PC-3 (cell line): Measurements from ENCODE around the gene HMX3. TPM values are rescaled to one million over a fixed set of nuclear protein-coding genes. Genes with fewer than 3 reads are reported as not detected.

Experiments
- ATAC-seq: fragments of 200-7000 bp; cut with Tn5 transposase; 2 replicates; pipeline ENCODE4 v1.9.1; 2020; ENCODE audit warnings: mild to moderate bottlenecking, moderate library complexity
- BruUV-seq: library from RNA; stranded (reverse); fragments of 400-500 nt; replicated peaks from 2 replicates; lab custom pipeline; 2021; lab: Mats Ljungman, UMichigan
- CTCF ChIA-PET: fragments of 300-600 bp; sonication (Branson Sonifier 250); formaldehyde crosslinking; loops from one replicate; lab custom pipeline; 2022; ENCODE audit warnings: antibody characterized with exemption; lab: Charles Lee
- POLR2A ChIA-PET: fragments of 300-600 bp; sonication (Branson Sonifier 250); formaldehyde crosslinking; loops from one replicate; lab custom pipeline; 2022; ENCODE audit warnings: antibody characterized with exemption; ENCODE audit not compliant: unreplicated experiment; lab: Charles Lee
- DNase-seq: peaks from one replicate; pipeline ENCODE4 v3.0.0-alpha.2; 2015
- H2AFZ ChIP-seq: fragments of 300-600 bp; sonication (generic); 2 replicates; pipeline ENCODE4 v1.6.0; 2016; ENCODE audit warnings: antibody characterized with exemption, low read length
- H3F3A ChIP-seq: fragments of 300-600 bp; sonication (generic); one replicate; pipeline ENCODE4 v1.6.0; 2017; ENCODE audit warnings: antibody characterized with exemption, low read length, control low read depth, mild to moderate bottlenecking; ENCODE audit not compliant: unreplicated experiment
- H3K27ac ChIP-seq: fragments of 300-600 bp; sonication (generic); 2 replicates; pipeline ENCODE4 v1.5.1; 2016; ENCODE audit warnings: mild to moderate bottlenecking, low read length
- H3K27me3 ChIP-seq: fragments of 300-600 bp; sonication (generic); 2 replicates; pipeline ENCODE4 v1.6.1; 2016; ENCODE audit warnings: low read length, mixed read lengths
- H3K36me3 ChIP-seq: fragments of 300-600 bp; sonication (generic); 2 replicates; pipeline ENCODE4 v1.6.1; 2016; ENCODE audit warnings: low read depth, mixed run types, low read length, mixed read lengths
- H3K4me1 ChIP-seq: fragments of 300-600 bp; sonication (generic); 2 replicates; pipeline ENCODE4 v1.5.1; 2016; ENCODE audit warnings: low read length; ENCODE audit not compliant: insufficient read depth
- H3K4me2 ChIP-seq: fragments of 300-600 bp; sonication (generic); 2 replicates; pipeline ENCODE4 v1.6.0; 2016; ENCODE audit warnings: low read length
- H3K4me3 ChIP-seq: fragments of 300-600 bp; sonication (generic); 2 replicates; pipeline ENCODE4 v1.5.1; 2016; ENCODE audit warnings: mild to moderate bottlenecking, low read length, mixed read lengths
- H3K79me2 ChIP-seq: fragments of 300-600 bp; sonication (generic); 2 replicates; pipeline ENCODE4 v1.6.1; 2017; ENCODE audit warnings: low read length, mixed read lengths
- H3K9ac ChIP-seq: fragments of 300-600 bp; sonication (generic); 2 replicates; pipeline ENCODE4 v1.6.0; 2016; ENCODE audit warnings: mild to moderate bottlenecking, low read length
- H3K9me2 ChIP-seq: fragments of 300-600 bp; sonication (generic); replicated peaks from 2 replicates; pipeline ENCODE4 v1.6.1; 2016; ENCODE audit warnings: mixed run types, low read length, mixed read lengths
- H3K9me3 ChIP-seq: fragments of 300-600 bp; sonication (generic); 2 replicates; pipeline ENCODE4 v1.6.1; 2016; ENCODE audit warnings: low read length, mixed read lengths
- H4K20me1 ChIP-seq: fragments of 300-600 bp; sonication (generic); 2 replicates; pipeline ENCODE4 v1.6.1; 2016; ENCODE audit warnings: low read length, mixed read lengths
- EZH2 ChIP-seq: fragments of 300-600 bp; sonication (generic); IDR thresholded peaks from one replicate; pipeline ENCODE4 v1.6.1; 2017; ENCODE audit warnings: antibody characterized with exemption, mild to moderate bottlenecking, low read length; ENCODE audit not compliant: unreplicated experiment
- EZH2phosphoT487 ChIP-seq: fragments of 300-600 bp; sonication (generic); IDR thresholded peaks from 2 replicates; pipeline ENCODE4 v1.6.1; 2018; ENCODE audit warnings: mild to moderate bottlenecking, antibody characterized with exemption, low read length, borderline replicate concordance
- intact Hi-C: fragments of 100-400 bp; cut with micrococcal nuclease; formaldehyde crosslinking; loops from 2 replicates; pipeline ENCODE4 v1.9.0; 2023
- total RNA-seq: library from RNA; depleted of rRNA; stranded (reverse); fragments of >200 nt; gene quantifications from 2 replicates; pipeline ENCODE4 v1.2.3, GENCODE V29; 2014
- TF ChIP-seq, protein P1 (sequence below): fragments of 300-600 bp; sonication (generic); conservative IDR thresholded peaks from 2 replicates; pipeline ENCODE4 v1.5.1; 2017; ENCODE audit warnings: antibody characterized with exemption, low read depth, mild to moderate bottlenecking, low read length

Gene HMX3
- total RNA-seq, 1 experiment from 2014 or later = 0.51 TPM

DNA sequence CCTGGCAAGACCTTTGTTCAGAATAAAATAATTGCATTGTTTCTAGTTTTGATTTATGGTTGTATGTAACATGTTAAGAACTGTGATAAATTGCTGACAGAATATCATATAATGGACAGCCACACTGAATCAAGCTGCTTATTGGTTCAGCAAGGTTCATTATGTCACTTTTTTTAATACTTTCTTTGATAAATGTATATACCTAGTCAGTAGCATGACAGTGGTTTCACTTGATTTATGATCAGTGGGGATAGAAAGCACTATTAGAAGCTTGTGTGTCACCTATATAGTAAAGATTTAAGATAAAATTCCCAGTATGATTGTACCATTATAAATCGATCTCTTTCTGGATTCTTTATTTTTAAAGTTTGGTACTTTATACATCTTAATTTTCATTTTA is 22.9 kb downstream of the HMX3 start:
- Histone ChIP-seq H4K20me1 (peaks cover 72% of the 10 kb centered on the region), H3K9me3 (no peaks in the 10 kb centered on the region)

DNA sequence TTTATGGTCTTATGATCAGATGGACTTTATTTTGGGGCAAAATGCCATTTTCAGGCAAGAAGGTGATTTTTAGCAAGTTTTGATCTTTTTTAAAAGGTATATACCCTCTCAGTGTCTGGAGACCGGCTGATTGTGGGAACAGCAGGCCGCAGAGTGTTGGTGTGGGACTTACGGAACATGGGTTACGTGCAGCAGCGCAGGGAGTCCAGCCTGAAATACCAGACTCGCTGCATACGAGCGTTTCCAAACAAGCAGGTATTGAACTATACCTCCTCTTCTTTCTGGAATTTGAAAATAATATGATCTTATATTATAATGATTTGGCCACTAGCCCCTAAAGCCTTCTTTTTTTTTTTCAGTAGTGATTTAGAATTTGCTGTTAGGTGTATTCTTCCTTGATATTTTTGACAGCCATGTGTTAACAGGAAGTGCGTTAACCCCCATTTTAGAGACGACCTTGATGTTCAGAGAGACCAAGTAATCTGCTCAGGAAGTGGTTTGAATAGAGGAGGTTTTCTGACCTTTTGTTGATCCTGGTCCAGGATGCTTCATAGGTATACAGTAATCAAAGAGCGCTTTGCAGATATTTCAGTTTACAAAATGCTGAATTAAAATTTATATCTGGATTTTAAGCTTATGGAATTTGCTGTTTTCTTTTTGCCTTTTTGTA is 24.7 kb downstream of the HMX3 start:
- no peaks in the 10 kb centered on the region for H3K27me3 ChIP-seq
- no peak for TF ChIP-seq EZH2phosphoT487
- TF ChIP-seq, protein P1, sequence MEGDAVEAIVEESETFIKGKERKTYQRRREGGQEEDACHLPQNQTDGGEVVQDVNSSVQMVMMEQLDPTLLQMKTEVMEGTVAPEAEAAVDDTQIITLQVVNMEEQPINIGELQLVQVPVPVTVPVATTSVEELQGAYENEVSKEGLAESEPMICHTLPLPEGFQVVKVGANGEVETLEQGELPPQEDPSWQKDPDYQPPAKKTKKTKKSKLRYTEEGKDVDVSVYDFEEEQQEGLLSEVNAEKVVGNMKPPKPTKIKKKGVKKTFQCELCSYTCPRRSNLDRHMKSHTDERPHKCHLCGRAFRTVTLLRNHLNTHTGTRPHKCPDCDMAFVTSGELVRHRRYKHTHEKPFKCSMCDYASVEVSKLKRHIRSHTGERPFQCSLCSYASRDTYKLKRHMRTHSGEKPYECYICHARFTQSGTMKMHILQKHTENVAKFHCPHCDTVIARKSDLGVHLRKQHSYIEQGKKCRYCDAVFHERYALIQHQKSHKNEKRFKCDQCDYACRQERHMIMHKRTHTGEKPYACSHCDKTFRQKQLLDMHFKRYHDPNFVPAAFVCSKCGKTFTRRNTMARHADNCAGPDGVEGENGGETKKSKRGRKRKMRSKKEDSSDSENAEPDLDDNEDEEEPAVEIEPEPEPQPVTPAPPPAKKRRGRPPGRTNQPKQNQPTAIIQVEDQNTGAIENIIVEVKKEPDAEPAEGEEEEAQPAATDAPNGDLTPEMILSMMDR = no peak
- no peak for TF ChIP-seq EZH2
- no peak overlapping the region for H3K27ac ChIP-seq
- intact Hi-C loops = no loop called here
- H3K79me2 ChIP-seq = peaks cover 97% of the 10 kb centered on the region
- H3F3A ChIP-seq = no peaks in the 10 kb centered on the region
- H3K36me3 ChIP-seq = peaks cover 91% of the 10 kb centered on the region
- CTCF ChIA-PET = no interaction called here
- H3K9me2 ChIP-seq = no peaks in the 10 kb centered on the region
- POLR2A ChIA-PET = no interaction called here
- H2AFZ ChIP-seq = no peak overlapping the region
- H4K20me1 ChIP-seq = peaks cover 76% of the 10 kb centered on the region
- H3K4me1 ChIP-seq = peaks cover 35% of the 10 kb centered on the region
- no peak for ATAC-seq
- BruUV-seq = no TSS peak
- no peak overlapping the region for H3K4me2 ChIP-seq
- H3K4me3 ChIP-seq = no peak overlapping the region
- H3K9ac ChIP-seq = no peak overlapping the region
- DNase-seq = no peak
- H3K9me3 ChIP-seq = no peaks in the 10 kb centered on the region

More for the DNA sequence above, 22.9 kb downstream of the HMX3 start:
- Histone ChIP-seq H3F3A (no peaks in the 10 kb centered on the region), H3K27me3 (no peaks in the 10 kb centered on the region), H3K4me2 (peak overlapping the region; percentile 76), H3K9ac (no peak overlapping the region), H3K79me2 (peaks cover 94% of the 10 kb centered on the region), H3K4me3 (peak overlapping the region; percentile 100), H2AFZ (no peak overlapping the region), H3K27ac (no peak overlapping the region), H3K4me1 (peaks cover 37% of the 10 kb centered on the region), H3K36me3 (peaks cover 80% of the 10 kb centered on the region), H3K9me2 (no peaks in the 10 kb centered on the region)
- POLR2A ChIA-PET = no interaction called here
- BruUV-seq = no TSS peak
- DNase-seq = no peak
- intact Hi-C loops = loop anchor here (5.0 kb wide), 1 partner anchor 114 kb away; no protein-coding TSS in a partner anchor
- CTCF ChIA-PET = no interaction called here
- TF ChIP-seq, protein P1 = no peak
- TF ChIP-seq EZH2phosphoT487 (no peak), EZH2 (no peak)
- ATAC-seq = no peak

DNA sequence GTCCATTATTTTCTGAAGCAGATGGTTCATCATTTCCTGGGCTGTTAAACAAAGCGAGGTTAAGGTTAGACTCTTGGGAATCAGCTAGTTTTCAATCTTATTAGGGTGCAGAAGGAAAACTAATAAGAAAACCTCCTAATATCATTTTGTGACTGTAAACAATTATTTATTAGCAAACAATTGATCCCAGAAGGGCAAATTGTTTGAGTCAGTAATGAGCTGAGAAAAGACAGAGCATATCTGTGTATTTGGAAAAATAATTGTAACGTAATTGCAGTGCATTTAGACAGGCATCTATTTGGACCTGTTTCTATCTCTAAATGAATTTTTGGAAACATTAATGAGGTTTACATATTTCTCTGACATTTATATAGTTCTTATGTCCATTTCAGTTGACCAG is 28.5 kb downstream of the HMX3 start:
- H3F3A ChIP-seq = no peaks in the 10 kb centered on the region
- H3K79me2 ChIP-seq = peaks cover 66% of the 10 kb centered on the region
- peaks cover 91% of the 10 kb centered on the region for H3K36me3 ChIP-seq
- H4K20me1 ChIP-seq = peaks cover 42% of the 10 kb centered on the region
- CTCF ChIA-PET = no interaction called here
- H2AFZ ChIP-seq = no peak overlapping the region
- H3K27me3 ChIP-seq = no peaks in the 10 kb centered on the region
- no peak overlapping the region for H3K4me3 ChIP-seq
- H3K4me1 ChIP-seq = 0 out of 2 replicates have a peak, but pooled peaks cover 4% of the 10 kb centered on the region
- H3K9ac ChIP-seq = no peak overlapping the region
- no peak for ATAC-seq
- no peaks in the 10 kb centered on the region for H3K9me3 ChIP-seq
- no peak overlapping the region for H3K4me2 ChIP-seq
- no peak for TF ChIP-seq EZH2
- TF ChIP-seq EZH2phosphoT487 = no peak
- TF ChIP-seq, protein P1 = no peak
- no peaks in the 10 kb centered on the region for H3K9me2 ChIP-seq
- POLR2A ChIA-PET = no interaction called here
- no peak overlapping the region for H3K27ac ChIP-seq
- no peak for DNase-seq
- no TSS peak for BruUV-seq
- intact Hi-C loops = no loop called here
